PFSK-1 (cell line): ENCODE data around the gene ACSL4.

Experiments used
- FOXP2 ChIP-seq: optimal IDR thresholded peaks from 2 replicates; pipeline ENCODE3; 2011; ENCODE audit warnings: borderline replicate concordance, control low read depth, inconsistent platforms; ENCODE audit not compliant: insufficient read depth; ENCODE audit errors: extremely low read length, extremely low read depth
- POLR2AphosphoS5 ChIP-seq: IDR thresholded peaks from 2 replicates; pipeline ENCODE4 v1.6.1; 2012; ENCODE audit warnings: low read depth, mild to moderate bottlenecking, control low read depth, low read length, moderate library complexity
- SIN3A ChIP-seq: IDR thresholded peaks from 2 replicates; pipeline ENCODE4 v1.6.1; 2012; ENCODE audit warnings: mild to moderate bottlenecking, low read length, moderate library complexity, borderline replicate concordance; ENCODE audit not compliant: insufficient read depth
- TAF1 ChIP-seq: IDR thresholded peaks from 2 replicates; pipeline ENCODE4 v1.6.1; 2012; ENCODE audit warnings: low read length, control low read depth, borderline replicate concordance; ENCODE audit not compliant: insufficient read depth
- TF ChIP-seq, protein P1 (sequence below), 2 experiments: IDR thresholded peaks; 2 replicates each; pipeline versions ENCODE4 v1.6.1 to v1.8.0; 2011 to 2012; ENCODE audit warnings: low read depth in 2 of 2, low read length in 2 of 2, control low read depth in 1 of 2, inconsistent platforms in 1 of 2, mild to moderate bottlenecking in 1 of 2, moderate library complexity in 1 of 2; ENCODE audit not compliant: insufficient read depth in 1 of 2

ACSL4 gene

GRCh38 chrX:109654516-109655109 lies 78.4 kb downstream of the ACSL4 start:
- TF ChIP-seq FOXP2 (no peak), SIN3A (no peak), TAF1 (no peak), POLR2AphosphoS5 (no peak)
- TF ChIP-seq, protein P1, sequence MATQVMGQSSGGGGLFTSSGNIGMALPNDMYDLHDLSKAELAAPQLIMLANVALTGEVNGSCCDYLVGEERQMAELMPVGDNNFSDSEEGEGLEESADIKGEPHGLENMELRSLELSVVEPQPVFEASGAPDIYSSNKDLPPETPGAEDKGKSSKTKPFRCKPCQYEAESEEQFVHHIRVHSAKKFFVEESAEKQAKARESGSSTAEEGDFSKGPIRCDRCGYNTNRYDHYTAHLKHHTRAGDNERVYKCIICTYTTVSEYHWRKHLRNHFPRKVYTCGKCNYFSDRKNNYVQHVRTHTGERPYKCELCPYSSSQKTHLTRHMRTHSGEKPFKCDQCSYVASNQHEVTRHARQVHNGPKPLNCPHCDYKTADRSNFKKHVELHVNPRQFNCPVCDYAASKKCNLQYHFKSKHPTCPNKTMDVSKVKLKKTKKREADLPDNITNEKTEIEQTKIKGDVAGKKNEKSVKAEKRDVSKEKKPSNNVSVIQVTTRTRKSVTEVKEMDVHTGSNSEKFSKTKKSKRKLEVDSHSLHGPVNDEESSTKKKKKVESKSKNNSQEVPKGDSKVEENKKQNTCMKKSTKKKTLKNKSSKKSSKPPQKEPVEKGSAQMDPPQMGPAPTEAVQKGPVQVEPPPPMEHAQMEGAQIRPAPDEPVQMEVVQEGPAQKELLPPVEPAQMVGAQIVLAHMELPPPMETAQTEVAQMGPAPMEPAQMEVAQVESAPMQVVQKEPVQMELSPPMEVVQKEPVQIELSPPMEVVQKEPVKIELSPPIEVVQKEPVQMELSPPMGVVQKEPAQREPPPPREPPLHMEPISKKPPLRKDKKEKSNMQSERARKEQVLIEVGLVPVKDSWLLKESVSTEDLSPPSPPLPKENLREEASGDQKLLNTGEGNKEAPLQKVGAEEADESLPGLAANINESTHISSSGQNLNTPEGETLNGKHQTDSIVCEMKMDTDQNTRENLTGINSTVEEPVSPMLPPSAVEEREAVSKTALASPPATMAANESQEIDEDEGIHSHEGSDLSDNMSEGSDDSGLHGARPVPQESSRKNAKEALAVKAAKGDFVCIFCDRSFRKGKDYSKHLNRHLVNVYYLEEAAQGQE (IDR thresholded peaks at IDR 0.05; ENCODE audit: insufficient read depth in 1 of 2, low read depth in 2 of 2, low read length in 2 of 2), result no peak

DNA sequence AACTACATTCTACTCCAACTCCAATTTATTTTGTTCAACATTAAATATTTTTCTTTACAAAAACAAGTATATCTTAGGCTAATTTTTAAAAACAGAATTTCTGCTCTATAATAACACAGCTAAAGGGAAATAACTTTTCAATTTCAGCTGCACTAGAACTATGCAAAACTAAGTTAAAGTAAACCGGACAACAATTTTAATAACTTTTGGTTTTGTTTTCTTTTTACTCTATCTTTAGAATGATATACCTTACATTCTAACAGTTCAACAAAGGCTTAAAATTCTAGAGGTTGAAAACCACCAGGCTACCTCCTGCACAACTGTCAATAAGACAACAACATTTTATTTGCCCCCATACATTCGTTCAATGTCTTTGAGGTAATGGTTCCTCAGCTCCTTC lies 89.4 kb downstream of the ACSL4 start:
- TF ChIP-seq, protein P1 (IDR thresholded peaks at IDR 0.05; ENCODE audit: insufficient read depth in 1 of 2, low read depth in 2 of 2, low read length in 2 of 2), result no peak
- TF ChIP-seq SIN3A (no peak), TAF1 (no peak), FOXP2 (no peak), POLR2AphosphoS5 (no peak)

DNA sequence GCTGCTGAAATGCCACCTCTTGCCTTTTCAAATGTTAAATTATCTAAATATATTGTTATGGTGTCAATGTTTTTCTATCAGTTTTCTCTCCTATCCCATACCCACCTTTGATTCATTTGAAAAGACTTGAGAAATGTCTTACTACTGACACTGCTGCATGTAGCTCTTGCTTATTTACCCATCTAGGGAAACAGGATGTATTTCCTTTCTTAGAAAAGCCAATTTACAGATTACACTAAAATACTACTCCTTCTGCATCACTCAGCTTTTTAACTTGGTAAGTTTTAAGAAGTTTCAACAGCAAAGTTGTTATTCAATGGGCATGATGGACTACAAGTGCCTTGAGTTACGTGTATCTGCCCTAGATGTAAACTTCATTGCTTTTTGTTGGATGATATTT lies 94.9 kb downstream of the ACSL4 start:
- TF ChIP-seq FOXP2 (no peak), SIN3A (no peak), POLR2AphosphoS5 (no peak), TAF1 (no peak)
- TF ChIP-seq, protein P1 (IDR thresholded peaks at IDR 0.05; ENCODE audit: insufficient read depth in 1 of 2, low read depth in 2 of 2, low read length in 2 of 2), result no peak

- TF ChIP-seq TAF1, result no peak
- TF ChIP-seq POLR2AphosphoS5, result no peak
- TF ChIP-seq FOXP2, result no peak
- no peak for TF ChIP-seq SIN3A
- TF ChIP-seq, protein P1 (IDR thresholded peaks at IDR 0.05; ENCODE audit: insufficient read depth in 1 of 2, low read depth in 2 of 2, low read length in 2 of 2), result no peak
These were observed 97.9 kb downstream of the ACSL4 start for GRCh38 chrX:109635146-109635545.
